HEK293 (cell line): ENCODE results near the gene CENPQ.

Experiments
- KLF10 ChIP-seq: fragments of 450-650 bp; IDR thresholded peaks from 2 replicates; pipeline ENCODE4 v1.5.1; 2018; ENCODE audit warnings: missing biosample characterization, mild to moderate bottlenecking, missing genetic modification characterization
- ZBTB20 ChIP-seq: fragments of 450-650 bp; formaldehyde crosslinking; IDR thresholded peaks from 2 replicates; pipeline ENCODE4 v1.5.1; 2016; ENCODE audit warnings: missing biosample characterization, missing genetic modification characterization
- ZBTB7A ChIP-seq: fragments of 450-650 bp; formaldehyde crosslinking; IDR thresholded peaks from 2 replicates; pipeline ENCODE4 v1.5.1; 2016; ENCODE audit warnings: low read depth, missing biosample characterization, missing genetic modification characterization
- ZNF121 ChIP-seq: fragments of 450-650 bp; formaldehyde crosslinking; IDR thresholded peaks from 2 replicates; pipeline ENCODE4 v1.5.1; 2016; ENCODE audit warnings: missing biosample characterization, missing genetic modification characterization
- ZNF221 ChIP-seq: fragments of 450-650 bp; formaldehyde crosslinking; IDR thresholded peaks from 2 replicates; pipeline ENCODE4 v1.5.1; 2017; ENCODE audit warnings: missing biosample characterization, missing genetic modification characterization, borderline replicate concordance
- ZNF426 ChIP-seq: fragments of 450-650 bp; formaldehyde crosslinking; IDR thresholded peaks from 2 replicates; pipeline ENCODE4 v1.5.1; 2017; ENCODE audit warnings: missing biosample characterization, missing genetic modification characterization, mild to moderate bottlenecking, inconsistent platforms, moderate library complexity
- ZSCAN30 ChIP-seq: fragments of 450-650 bp; IDR thresholded peaks from 2 replicates; pipeline ENCODE4 v1.5.1; 2018; ENCODE audit warnings: missing biosample characterization, mild to moderate bottlenecking, missing genetic modification characterization, moderate library complexity
- TF ChIP-seq, protein P1 (sequence below): fragments of 450-650 bp; formaldehyde crosslinking; IDR thresholded peaks from 2 replicates; pipeline ENCODE4 v1.5.1; 2016; ENCODE audit warnings: missing biosample characterization, missing genetic modification characterization

DNA sequence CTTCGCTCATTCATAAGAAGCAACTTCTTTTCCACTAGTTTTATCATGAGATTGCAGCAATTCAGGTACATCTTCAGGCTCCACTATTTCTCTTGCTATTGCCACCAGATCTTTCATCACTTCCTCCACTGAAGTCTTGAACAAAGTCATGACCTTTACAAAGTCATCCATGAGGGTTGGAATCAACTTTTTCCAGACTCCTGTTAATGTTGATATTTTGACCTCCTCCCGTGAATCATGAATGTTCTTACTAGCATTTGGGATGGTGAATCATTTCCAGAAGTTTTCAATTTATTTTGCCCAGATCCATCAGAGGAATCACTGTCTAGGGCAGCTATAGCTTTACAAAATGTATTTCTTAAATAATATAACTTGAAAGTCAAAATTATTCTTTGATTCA, 1.5 kb downstream of the CENPQ start:
- no peak for TF ChIP-seq ZBTB20 (tag by site-specific recombination)
- TF ChIP-seq, protein P1, sequence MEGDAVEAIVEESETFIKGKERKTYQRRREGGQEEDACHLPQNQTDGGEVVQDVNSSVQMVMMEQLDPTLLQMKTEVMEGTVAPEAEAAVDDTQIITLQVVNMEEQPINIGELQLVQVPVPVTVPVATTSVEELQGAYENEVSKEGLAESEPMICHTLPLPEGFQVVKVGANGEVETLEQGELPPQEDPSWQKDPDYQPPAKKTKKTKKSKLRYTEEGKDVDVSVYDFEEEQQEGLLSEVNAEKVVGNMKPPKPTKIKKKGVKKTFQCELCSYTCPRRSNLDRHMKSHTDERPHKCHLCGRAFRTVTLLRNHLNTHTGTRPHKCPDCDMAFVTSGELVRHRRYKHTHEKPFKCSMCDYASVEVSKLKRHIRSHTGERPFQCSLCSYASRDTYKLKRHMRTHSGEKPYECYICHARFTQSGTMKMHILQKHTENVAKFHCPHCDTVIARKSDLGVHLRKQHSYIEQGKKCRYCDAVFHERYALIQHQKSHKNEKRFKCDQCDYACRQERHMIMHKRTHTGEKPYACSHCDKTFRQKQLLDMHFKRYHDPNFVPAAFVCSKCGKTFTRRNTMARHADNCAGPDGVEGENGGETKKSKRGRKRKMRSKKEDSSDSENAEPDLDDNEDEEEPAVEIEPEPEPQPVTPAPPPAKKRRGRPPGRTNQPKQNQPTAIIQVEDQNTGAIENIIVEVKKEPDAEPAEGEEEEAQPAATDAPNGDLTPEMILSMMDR (tag by site-specific recombination) = no peak
- no peak for TF ChIP-seq ZBTB7A (tag by site-specific recombination)
- TF ChIP-seq ZSCAN30 (tag by site-specific recombination) = no peak
- no peak for TF ChIP-seq ZNF426 (tag by site-specific recombination)
- no peak for TF ChIP-seq KLF10 (tag by site-specific recombination)
- no peak for TF ChIP-seq ZNF121 (tag by site-specific recombination)
- no peak for TF ChIP-seq ZNF221 (tag by site-specific recombination)
